Stimulated activated naive CD8-positive, alpha-beta T cell treated with anti-CD3 and anti-CD28 coated beads, Interleukin-15, Interleukin-2, amounts not matched to agents 100 U/mL and 50 U/mL, for 24 hours (primary cell): ENCODE results near the gene TBC1D24.
A peak's percentile ranks its signal among the peaks of the same experiment; 100 is the strongest.

ENCODE experiments used
- ATAC-seq: fragments of 150-1000 bp; cut with Tn5 transposase; one replicate; pipeline ENCODE4 v1.10.0; 2021
- DNase-seq: peaks from one replicate; pipeline ENCODE4 v3.0.0; 2021

Gene TBC1D24

GRCh38 chr16:2517954-2518605, 43.2 kb downstream of the TBC1D24 start:
- no peak for ATAC-seq

DNA sequence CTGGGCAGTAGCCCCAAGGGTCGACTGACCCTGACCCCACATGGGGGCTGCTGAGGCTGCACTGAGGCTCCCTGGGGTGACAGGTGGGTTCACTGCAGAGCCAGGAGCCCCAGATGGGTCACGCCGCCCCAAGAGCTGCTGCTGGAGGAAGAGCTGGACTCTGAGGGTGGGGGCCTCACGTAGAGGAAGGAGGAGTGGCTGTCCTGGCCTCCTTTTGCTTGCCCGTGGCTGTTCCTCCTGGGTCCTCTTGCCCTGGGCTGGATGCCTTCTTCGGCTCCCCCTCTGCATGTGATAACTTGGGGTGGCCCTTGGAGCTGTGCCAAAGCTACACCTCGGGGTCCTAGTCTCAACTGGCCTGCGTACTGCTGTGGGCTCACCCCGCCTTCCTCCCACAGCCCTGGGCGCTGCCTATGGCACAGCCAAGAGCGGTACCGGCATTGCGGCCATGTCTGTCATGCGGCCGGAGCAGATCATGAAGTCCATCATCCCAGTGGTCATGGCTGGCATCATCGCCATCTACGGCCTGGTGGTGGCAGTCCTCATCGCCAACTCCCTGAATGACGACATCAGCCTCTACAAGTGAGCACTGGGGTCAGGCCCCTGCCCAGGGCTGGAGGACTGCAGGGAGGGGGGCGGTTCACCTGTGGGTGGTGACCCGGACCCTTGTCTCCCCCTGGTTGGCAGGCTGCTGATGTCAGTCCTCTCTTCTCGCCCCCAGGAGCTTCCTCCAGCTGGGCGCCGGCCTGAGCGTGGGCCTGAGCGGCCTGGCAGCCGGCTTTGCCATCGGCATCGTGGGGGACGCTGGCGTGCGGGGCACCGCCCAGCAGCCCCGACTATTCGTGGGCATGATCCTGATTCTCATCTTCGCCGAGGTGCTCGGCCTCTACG, 44.1 kb downstream of the TBC1D24 start:
- peak; percentile 13 for DNase-seq

More at GRCh38 chr16:2517954-2518605, 43.2 kb downstream of the TBC1D24 start:
- DNase-seq = no peak

GRCh38 chr16:2519711-2520080, 44.8 kb downstream of the TBC1D24 start:
- ATAC-seq (peak; percentile 2), DNase-seq (peak; percentile 15)

More for the DNA sequence above, 44.1 kb downstream of the TBC1D24 start:
- no peak for ATAC-seq

GRCh38 chr16:2520097-2520783, 45.3 kb downstream of the TBC1D24 start, which contains the start of gene AMDHD2:
Gene AMDHD2 (plus strand): TSS chr16:2520371. CDS start chr16:2520459, 88 bp downstream.
- ATAC-seq = peak; percentile 66
- peak; percentile 93 for DNase-seq

DNA sequence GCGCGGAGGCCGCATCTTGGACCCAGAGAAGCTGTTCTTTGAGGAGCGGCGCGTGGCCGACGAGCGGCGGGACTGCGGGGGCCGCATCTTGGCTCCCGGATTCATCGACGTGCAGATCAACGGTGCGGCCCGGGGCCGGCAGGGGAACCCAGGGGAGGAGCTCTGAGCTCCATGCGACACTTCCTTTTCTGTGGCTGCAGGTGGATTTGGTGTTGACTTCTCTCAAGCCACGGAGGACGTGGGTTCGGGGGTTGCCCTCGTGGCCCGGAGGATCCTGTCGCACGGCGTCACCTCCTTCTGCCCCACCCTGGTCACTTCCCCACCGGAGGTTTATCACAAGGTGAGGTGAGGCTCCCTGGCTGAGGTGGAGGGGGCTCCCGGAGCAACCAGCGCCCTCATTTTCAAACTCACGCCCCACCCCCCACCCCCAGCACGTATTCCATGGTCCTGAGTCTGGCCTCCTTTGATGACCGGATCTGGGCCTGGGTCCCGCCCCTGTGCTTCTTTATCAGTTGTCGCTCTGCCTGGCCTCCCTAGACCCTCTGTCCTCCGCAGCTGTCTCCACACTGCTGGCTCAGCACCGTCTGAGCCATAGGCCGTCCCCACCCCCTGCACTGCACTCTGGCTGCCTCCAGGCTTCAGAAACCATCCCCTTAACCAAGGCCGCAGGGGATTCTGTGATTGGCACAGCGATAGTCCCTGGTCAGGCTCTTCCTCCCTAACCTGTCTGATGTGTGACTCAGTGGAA, 46.0 kb downstream of the TBC1D24 start:
- DNase-seq (peak; percentile 55), ATAC-seq (peak; percentile 29)

DNA sequence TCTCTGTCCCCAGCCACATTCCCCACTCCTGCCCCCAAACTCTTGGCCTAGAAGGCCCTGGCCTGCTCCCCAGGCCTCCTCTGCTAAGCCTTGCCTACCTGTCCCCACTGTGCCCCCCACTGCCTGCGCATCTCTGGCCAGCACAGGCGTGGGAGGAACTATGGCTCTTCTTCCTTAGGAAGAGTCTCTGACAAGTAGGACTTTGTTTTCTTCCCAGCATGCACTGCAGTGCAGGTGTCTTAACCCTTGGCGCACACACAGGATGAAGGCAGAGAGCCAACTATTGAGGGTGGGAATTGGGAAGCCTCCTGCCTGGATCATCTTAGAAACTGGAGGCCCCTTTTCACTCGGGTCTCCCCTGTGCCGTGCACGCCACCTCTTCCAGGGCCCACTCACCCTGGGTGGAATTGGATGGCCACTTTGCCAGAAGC, 48.9 kb downstream of the TBC1D24 start:
- ATAC-seq = no peak
- no peak for DNase-seq

GRCh38 chr16:2524339-2524938, 49.5 kb downstream of the TBC1D24 start:
- ATAC-seq (no peak), DNase-seq (no peak)

DNA sequence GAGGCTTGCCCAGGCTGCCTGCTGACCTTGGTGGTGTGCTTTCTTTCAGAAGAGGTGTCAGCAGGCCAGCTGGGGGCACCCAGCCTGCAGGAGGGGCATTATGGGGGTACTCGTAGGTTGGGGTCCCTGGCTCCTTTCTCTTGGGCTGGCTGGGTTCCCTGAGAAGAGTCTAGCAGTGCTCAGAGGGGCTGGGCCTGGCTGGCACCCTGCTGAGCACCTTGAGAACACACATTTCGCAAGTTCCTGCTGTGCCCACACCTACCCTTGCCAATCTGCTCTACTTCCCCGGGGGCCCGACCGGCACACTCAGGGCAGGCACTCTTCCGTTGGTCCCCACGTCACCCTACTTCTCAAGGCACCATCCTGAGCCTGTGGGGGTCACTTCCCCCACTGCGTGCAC, 51.2 kb downstream of the TBC1D24 start:
- DNase-seq = no peak
- no peak for ATAC-seq

DNA sequence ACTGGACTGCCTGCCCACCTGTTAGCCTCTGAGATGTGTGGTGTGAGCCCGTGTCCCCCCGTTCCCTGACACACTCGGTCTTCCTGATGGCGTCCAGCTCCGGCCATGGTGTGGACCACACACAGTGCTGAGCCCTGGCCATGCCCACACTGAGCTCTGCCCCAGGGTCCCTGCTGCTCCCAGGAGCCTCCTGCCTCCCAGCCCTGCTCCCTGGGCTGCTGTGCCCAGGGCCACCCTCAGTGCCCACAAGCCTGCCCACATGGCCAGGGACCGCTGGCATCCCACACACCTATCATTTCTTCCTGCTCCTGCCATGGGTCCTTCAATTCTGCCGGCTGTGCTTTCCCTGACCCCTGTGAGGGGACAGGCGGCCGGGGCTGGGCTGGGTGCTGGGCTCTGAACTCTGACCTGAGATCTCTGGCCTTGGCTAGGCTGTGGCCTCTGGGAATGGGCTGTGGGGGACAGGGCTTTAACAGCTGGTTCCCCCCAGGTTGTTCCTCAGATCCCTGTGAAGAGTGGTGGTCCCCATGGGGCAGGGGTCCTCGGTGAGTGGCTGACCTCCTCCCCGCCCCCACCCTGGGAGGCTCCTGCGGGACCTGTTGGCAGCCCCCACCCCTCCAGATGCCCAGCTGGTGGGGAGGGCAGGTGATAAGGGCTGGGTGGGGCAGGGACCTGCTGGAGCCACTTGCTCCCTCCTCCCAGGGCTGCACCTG, 52.3 kb downstream of the TBC1D24 start:
- ATAC-seq (no peak), DNase-seq (no peak)

DNA sequence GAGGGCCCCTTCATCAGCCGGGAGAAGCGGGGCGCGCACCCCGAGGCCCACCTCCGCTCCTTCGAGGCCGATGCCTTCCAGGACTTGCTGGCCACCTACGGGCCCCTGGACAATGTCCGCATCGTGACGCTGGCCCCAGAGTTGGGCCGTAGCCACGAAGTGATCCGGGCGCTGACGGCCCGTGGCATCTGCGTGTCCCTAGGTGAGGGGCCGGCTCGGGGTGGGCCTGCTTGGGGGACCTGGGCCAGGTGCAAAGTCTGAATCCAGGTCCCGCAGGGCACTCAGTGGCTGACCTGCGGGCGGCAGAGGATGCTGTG, 52.8 kb downstream of the TBC1D24 start:
- no peak for ATAC-seq
- no peak for DNase-seq

GRCh38 chr16:2528161-2529060, 53.5 kb downstream of the TBC1D24 start:
- ATAC-seq = no peak
- no peak for DNase-seq

DNA sequence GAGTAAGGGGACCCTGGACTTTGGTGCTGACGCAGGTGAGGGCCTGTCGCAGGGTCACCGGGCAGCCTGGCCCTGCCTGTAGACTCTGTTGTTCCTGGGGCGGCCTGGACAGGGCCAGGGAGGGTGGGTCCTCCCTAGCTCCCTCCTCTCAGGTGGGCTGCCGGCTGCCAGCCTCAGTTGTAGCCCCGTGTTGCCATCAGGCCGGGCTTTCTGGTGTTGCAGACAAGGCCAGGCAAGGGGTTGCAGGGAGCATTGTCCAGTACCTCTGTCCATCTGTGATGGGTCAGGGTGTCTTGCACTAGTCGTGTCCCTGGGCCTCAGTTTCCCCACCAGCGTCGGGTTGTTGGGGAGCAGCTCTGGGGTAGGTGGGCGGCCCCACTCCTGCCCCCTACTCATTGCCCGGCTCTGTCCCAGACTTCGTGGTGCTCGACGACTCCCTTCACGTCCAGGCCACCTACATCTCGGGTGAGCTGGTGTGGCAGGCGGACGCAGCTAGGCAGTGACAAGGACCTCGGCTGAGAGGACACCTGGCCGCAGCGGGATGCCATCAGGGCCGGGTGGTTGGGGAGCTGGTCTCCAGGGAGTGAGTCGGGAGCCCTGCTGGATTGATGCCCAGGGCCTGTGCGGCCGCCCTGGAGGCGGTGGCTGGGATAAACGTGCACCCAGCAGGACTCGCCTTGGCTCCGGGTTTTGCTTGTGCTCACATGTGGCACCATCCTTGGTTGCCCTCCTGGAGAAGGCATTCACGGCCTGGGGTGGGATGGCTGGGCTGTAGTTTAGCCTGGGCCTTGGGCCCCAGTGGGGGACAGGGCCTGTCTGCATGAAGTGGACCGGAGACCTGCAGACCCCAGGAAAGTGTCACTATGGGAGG, 54.4 kb downstream of the TBC1D24 start:
- DNase-seq (no peak), ATAC-seq (no peak)

DNA sequence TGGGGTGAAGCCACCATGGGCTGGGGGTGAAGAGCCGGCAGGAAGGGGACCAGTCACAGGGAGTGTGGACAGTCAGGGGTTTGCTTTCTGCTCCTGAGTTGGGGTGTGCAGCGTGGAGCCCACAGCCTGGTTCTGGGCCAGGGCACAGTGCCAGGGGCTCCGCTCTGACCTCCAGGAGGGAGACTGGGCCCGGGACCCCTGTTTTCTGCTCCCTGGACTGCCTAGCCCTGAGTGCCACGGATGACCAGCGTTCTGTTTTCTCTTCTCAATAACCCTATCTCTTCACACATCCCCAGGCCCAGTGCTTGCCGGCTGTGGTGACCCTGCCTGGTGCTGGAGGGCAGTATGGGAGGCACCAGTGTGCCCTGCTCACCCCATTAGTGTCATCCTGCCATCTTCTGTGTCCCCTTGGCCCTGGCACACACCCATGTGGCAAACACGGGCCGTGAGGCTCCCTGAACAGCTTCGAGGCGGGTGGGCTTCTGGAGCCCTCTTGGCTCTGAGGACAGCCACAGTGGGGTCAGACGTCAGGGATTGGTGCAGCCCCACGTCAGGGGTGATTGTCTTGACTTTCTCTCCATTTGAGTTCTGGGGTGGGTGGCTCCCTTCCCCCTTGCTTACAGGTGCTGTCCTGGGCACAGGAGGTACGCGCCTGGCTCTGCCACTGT, 55.2 kb downstream of the TBC1D24 start:
- ATAC-seq (no peak), DNase-seq (no peak)

DNA sequence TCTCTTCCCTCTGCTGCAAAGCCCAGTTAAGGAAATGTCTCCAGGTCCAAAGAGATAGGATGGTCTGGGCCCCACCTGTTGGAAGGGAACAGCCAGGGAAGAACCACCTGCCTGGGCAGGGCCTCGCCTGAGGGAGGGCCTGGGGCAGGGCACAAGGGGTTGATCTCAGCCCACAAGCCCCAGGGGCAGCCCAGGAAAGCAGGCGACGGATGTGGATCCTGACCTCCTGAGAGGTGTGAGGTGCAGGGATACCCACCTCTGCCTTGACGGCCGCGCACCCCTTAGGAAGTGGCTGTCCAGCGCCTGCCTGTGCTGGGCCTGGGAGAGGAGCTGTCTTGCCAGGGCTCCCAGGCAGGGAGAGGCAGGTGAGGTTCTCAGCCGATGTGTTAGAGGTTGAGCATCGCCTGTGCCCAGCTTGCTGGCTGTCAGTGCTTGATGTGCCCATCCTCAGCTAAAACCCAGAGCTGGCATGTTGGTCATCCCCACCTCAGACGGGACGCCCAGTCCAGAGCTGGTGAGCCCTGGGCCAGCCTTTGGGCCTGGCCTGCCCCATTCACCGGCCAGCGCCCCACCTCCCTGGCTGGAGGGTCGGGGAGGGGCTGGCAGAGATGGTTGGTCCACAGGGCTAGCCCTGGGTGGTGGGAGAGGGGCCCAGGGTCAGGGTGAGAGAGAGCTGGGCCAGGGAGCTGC, 55.8 kb downstream of the TBC1D24 start:
- ATAC-seq (no peak), DNase-seq (no peak)

GRCh38 chr16:2531371-2531695, 56.4 kb downstream of the TBC1D24 start, which contains the start of gene CEMP1:
Gene CEMP1 (minus strand): TSS chr16:2531408. CDS start chr16:2531073, 335 bp downstream.
- no peak for DNase-seq
- no peak for ATAC-seq

- peak; percentile 98 for DNase-seq
- ATAC-seq = peak; percentile 94
These were observed 57.0 kb downstream of the TBC1D24 start for GRCh38 chr16:2531696-2532493.
